ENCODE results near the gene CERK.

DNA sequence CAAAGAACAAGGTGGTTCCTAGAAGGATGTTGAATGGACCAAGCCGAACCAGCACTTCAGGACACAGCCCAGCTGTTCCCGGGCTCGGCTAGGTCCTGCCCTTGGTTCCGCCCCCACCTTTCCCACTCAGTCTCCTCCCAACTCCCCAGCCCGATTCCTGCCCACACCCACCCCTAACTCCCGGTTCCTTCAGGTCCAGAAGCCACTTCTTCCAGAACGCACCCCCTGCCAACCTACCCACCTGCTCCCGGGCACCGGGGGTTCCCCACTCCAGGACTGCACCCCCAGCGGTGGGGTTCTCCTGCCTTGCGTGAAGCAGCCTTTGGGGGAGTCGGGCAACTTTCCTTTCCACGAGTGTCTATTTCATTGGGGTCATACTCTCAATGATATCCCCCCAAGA, 30.7 kb downstream of the CERK start:
- TF ChIP-seq, protein P1, sequence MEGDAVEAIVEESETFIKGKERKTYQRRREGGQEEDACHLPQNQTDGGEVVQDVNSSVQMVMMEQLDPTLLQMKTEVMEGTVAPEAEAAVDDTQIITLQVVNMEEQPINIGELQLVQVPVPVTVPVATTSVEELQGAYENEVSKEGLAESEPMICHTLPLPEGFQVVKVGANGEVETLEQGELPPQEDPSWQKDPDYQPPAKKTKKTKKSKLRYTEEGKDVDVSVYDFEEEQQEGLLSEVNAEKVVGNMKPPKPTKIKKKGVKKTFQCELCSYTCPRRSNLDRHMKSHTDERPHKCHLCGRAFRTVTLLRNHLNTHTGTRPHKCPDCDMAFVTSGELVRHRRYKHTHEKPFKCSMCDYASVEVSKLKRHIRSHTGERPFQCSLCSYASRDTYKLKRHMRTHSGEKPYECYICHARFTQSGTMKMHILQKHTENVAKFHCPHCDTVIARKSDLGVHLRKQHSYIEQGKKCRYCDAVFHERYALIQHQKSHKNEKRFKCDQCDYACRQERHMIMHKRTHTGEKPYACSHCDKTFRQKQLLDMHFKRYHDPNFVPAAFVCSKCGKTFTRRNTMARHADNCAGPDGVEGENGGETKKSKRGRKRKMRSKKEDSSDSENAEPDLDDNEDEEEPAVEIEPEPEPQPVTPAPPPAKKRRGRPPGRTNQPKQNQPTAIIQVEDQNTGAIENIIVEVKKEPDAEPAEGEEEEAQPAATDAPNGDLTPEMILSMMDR (IDR thresholded peaks at IDR 0.05) = no peak
- no peak for TF ChIP-seq POLR2AphosphoS5 (IDR thresholded peaks at IDR 0.05)
- no peak for TF ChIP-seq EP300 (IDR thresholded peaks at IDR 0.05)
- no peak for TF ChIP-seq POLR2A (IDR thresholded peaks at IDR 0.05)

All from suprapubic skin (tissue), 4 donors.